ENCODE data around the gene MYO5B. TPM values are rescaled to one million over a fixed set of nuclear protein-coding genes. Genes with fewer than 3 reads are reported as not detected.

Gene MYO5B
- total RNA-seq, 6 experiments from 2014 or later: 0.17 to 0.28 TPM; not detected in 4

- no peaks in the 10 kb centered on the region for H3K36me3 Mint-ChIP-seq (ENCODE audit: low read depth)
- H3K27ac Mint-ChIP-seq: no peak overlapping the region
- H3K4me1 Mint-ChIP-seq (ENCODE audit: low read depth): no peaks in the 10 kb centered on the region
- H3K4me3 Mint-ChIP-seq: no peak overlapping the region
- peaks cover 22% of the 10 kb centered on the region for H3K27me3 Mint-ChIP-seq (ENCODE audit: insufficient read depth)
- no peaks in the 10 kb centered on the region for H3K9me3 Mint-ChIP-seq
- DNase-seq: no peak
- no peak for TF ChIP-seq CTCF (IDR thresholded peaks at IDR 0.05)
Measured at GRCh38 chr18:49966090-49966489, 228.9 kb downstream of the MYO5B start.

GRCh38 chr18:49963217-49963616 is 231.7 kb downstream of the MYO5B start:
- Mint-ChIP-seq H3K36me3 (ENCODE audit: low read depth) (no peaks in the 10 kb centered on the region), H3K27ac (no peak overlapping the region)

GRCh38 chr18:49961271-49961670 is 233.7 kb downstream of the MYO5B start:
- Mint-ChIP-seq H3K9me3 (no peaks in the 10 kb centered on the region), H3K4me1 (ENCODE audit: low read depth) (no peaks in the 10 kb centered on the region), H3K27me3 (ENCODE audit: insufficient read depth) (peaks cover 21% of the 10 kb centered on the region), H3K36me3 (ENCODE audit: low read depth) (no peaks in the 10 kb centered on the region), H3K4me3 (no peak overlapping the region), H3K27ac (no peak overlapping the region)
- TF ChIP-seq CTCF (IDR thresholded peaks at IDR 0.05): no peak
- DNase-seq: no peak

More at GRCh38 chr18:49963217-49963616, 231.7 kb downstream of the MYO5B start:
- no peak for DNase-seq
- Mint-ChIP-seq H3K4me1 (ENCODE audit: low read depth) (no peaks in the 10 kb centered on the region), H3K9me3 (no peaks in the 10 kb centered on the region), H3K27me3 (ENCODE audit: insufficient read depth) (peaks cover 19% of the 10 kb centered on the region), H3K4me3 (no peak overlapping the region)
- no peak for TF ChIP-seq CTCF (IDR thresholded peaks at IDR 0.05)

GRCh38 chr18:49960376-49960775 is 234.6 kb downstream of the MYO5B start:
- peaks cover 21% of the 10 kb centered on the region for H3K27me3 Mint-ChIP-seq (ENCODE audit: insufficient read depth)
- H3K9me3 Mint-ChIP-seq: no peaks in the 10 kb centered on the region
- no peak overlapping the region for H3K4me3 Mint-ChIP-seq
- no peaks in the 10 kb centered on the region for H3K36me3 Mint-ChIP-seq (ENCODE audit: low read depth)
- DNase-seq: no peak
- H3K27ac Mint-ChIP-seq: no peak overlapping the region
- no peak for TF ChIP-seq CTCF (IDR thresholded peaks at IDR 0.05)
- H3K4me1 Mint-ChIP-seq (ENCODE audit: low read depth): no peaks in the 10 kb centered on the region

- no peak for TF ChIP-seq CTCF (IDR thresholded peaks at IDR 0.05)
- Mint-ChIP-seq H3K27ac (no peak overlapping the region), H3K4me3 (no peak overlapping the region), H3K9me3 (no peaks in the 10 kb centered on the region), H3K36me3 (ENCODE audit: low read depth) (no peaks in the 10 kb centered on the region), H3K4me1 (ENCODE audit: low read depth) (no peaks in the 10 kb centered on the region), H3K27me3 (ENCODE audit: insufficient read depth) (peaks cover 21% of the 10 kb centered on the region)
- no peak for DNase-seq
Measured at GRCh38 chr18:49959176-49959575, 235.8 kb downstream of the MYO5B start.

- Mint-ChIP-seq H3K36me3 (ENCODE audit: low read depth) (no peaks in the 10 kb centered on the region), H3K27ac (no peak overlapping the region), H3K9me3 (no peaks in the 10 kb centered on the region)
Measured at GRCh38 chr18:49955263-49955662, 239.7 kb downstream of the MYO5B start.

More at GRCh38 chr18:49955263-49955662, 239.7 kb downstream of the MYO5B start:
- TF ChIP-seq CTCF (IDR thresholded peaks at IDR 0.05): no peak
- Mint-ChIP-seq H3K27me3 (ENCODE audit: insufficient read depth) (peaks cover 19% of the 10 kb centered on the region), H3K4me3 (no peak overlapping the region), H3K4me1 (ENCODE audit: low read depth) (no peaks in the 10 kb centered on the region)
- no peak for DNase-seq

All from HFFc6 (cell line).